ENCODE data around the gene TSC2.
"Not testable (repeated sequence)": the region's sequence is repeated elsewhere in the genome, so short reads cannot be mapped to it uniquely, and the experiment has no call there.

The TSC2 gene

DNA sequence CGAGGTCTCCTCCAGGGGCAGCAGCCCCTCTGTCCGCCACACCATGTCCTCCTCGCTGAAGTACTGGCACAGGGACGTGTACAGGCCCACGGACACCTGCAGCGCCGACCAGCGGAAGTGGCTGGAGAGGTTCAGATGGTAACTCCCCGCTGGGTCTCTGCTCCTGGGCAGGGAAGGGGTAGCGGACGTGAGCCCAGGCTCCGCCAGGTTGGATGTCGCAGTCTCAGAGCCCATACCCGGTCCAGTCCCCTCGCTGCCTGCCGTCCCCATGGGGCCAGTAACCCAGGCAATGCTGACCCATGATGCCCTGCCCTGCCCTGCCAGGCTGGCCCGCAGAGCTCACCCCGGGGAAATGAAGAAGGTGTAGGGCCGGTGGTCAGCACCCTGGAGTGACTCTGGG is 54.7 kb downstream of the TSC2 start:
- TF ChIP-seq, protein P1, sequence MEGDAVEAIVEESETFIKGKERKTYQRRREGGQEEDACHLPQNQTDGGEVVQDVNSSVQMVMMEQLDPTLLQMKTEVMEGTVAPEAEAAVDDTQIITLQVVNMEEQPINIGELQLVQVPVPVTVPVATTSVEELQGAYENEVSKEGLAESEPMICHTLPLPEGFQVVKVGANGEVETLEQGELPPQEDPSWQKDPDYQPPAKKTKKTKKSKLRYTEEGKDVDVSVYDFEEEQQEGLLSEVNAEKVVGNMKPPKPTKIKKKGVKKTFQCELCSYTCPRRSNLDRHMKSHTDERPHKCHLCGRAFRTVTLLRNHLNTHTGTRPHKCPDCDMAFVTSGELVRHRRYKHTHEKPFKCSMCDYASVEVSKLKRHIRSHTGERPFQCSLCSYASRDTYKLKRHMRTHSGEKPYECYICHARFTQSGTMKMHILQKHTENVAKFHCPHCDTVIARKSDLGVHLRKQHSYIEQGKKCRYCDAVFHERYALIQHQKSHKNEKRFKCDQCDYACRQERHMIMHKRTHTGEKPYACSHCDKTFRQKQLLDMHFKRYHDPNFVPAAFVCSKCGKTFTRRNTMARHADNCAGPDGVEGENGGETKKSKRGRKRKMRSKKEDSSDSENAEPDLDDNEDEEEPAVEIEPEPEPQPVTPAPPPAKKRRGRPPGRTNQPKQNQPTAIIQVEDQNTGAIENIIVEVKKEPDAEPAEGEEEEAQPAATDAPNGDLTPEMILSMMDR (IDR thresholded peaks at IDR 0.05; ENCODE audit: low read depth, low read length), result no peak
- DNase-seq (ENCODE audit: low read depth, low spot score), result no peak
- in situ Hi-C loops (cut with HindIII; ENCODE audit: low sequenced_read_pairs), result no loop called here
- no peak overlapping the region for H3K4me3 ChIP-seq (ENCODE audit: low read depth, low read length)

DNA sequence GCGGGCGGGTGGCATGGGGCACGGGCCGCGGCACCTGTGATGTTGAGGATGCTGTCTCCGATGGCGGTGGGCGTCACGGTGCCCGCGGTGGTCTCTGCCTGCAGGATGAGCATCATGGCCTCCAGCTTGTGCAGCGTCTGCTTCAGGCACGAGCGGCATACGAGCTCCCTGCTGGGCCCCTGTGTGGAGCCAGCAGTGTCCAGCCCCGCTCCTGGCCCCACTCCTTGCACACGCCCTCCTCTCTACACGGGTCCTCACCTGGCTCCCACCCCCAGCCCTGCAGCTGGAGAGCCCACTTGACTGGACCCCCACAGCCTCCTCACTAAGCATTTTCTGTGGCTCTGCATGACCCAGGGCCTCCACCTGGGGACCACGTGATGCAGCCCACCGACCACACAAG is 56.7 kb downstream of the TSC2 start:
- in situ Hi-C loops (cut with HindIII; ENCODE audit: low sequenced_read_pairs), result not testable (repeated sequence)

DNA sequence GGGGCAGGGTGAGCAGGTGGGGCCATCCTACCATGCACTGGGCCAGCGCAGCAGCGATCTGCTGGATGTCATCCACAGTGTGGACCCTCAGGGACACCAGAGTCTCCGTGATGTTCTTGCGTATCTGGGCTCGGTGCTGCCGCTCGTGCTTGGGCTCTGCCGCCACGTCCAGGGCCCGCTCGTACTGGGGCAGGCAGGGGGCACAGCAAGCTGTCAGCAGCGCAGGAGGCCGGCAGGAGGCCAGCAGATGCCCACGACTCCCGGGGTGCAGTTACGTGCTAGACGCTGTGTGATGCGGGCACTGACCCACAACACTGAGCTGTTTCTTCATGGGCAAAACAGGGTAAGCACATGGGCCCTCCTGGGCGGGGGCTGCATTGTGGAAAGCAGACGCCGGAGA is 57.5 kb downstream of the TSC2 start:
- DNase-seq (ENCODE audit: low read depth, low spot score); in situ Hi-C loops (cut with HindIII; ENCODE audit: low sequenced_read_pairs); H3K4me3 ChIP-seq (ENCODE audit: low read depth, low read length): not testable (repeated sequence)

More for the DNA sequence above, 56.7 kb downstream of the TSC2 start:
- not testable (repeated sequence) for DNase-seq (ENCODE audit: low read depth, low spot score); H3K4me3 ChIP-seq (ENCODE audit: low read depth, low read length)

DNA sequence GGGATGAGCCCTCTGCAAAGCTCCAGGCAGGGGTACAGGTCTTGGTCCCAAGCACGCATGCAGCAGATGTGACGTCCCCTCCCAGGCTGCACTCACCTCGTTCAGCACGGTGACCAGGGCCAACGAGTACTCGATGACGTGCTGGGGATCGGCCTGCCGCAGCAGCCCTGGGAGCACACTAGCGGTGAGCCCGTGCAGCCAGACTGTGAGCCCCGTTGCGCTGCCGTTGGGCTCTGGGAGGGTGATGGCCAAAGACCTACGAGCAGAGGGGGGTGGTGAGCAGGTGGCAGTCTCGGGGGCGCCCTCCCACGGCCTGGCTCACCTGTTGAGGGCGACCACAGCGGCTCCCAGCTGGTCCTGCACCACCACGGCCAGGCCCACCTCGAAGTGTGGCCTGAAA is 58.0 kb downstream of the TSC2 start:
- DNase-seq (ENCODE audit: low read depth, low spot score); H3K4me3 ChIP-seq (ENCODE audit: low read depth, low read length); in situ Hi-C loops (cut with HindIII; ENCODE audit: low sequenced_read_pairs): not testable (repeated sequence)

DNA sequence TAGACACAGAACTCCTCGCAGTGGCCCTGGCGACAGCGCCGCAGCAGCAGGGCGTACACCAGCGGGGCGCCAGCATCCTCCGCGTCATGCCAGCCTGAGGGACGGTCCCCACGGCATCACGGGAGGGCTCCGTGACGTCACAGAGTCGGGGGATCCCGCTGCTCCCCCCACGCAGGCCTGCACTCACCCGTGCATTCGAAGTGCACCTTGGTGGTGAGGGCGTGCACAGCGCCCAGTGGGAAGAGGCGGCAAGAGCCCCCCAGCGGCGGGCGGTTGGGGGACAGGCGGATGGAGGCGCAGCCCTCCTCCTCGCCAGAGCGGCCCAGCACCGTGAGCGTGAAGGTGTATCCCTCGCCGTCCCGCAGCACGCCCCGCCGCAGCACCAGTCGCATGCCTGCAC is 58.4 kb downstream of the TSC2 start:
- H3K4me3 ChIP-seq (ENCODE audit: low read depth, low read length); DNase-seq (ENCODE audit: low read depth, low spot score); in situ Hi-C loops (cut with HindIII; ENCODE audit: low sequenced_read_pairs): not testable (repeated sequence)

DNA sequence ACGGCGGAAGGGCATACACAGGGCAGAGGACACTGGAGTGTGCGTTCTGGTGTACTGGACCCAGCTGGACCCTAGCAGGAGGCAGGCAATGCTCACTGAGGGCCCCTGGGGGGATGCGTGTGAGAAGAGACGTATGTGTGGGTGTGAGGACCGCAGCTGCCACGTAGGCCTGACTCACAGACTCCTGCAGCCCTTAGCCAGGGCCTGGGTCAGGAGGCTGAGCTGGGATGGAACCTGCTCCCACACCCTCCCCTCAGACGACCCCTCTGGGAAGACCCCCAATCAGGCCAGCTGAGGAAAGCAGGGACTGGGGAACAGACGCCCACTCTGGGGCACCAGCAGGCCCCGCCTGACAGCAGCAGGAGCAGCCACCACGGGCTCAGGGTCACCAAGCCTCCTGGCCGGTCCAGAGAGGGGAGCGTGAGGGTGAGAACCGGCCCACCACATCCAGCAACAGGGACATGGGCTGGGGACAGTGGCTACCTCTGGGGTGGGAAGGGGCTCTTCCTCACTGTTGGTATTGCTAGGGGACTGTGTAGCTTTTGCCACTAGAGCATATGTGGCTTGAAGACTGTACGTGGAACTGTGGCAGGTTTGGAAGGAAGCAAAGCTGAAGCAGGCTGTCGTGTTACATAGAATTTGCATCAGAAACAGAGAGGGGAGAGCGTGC is 59.5 kb downstream of the TSC2 start:
- H3K4me3 ChIP-seq (ENCODE audit: low read depth, low read length); in situ Hi-C loops (cut with HindIII; ENCODE audit: low sequenced_read_pairs): not testable (repeated sequence)
- DNase-seq (ENCODE audit: low read depth, low spot score), result peak; percentile 46

DNA sequence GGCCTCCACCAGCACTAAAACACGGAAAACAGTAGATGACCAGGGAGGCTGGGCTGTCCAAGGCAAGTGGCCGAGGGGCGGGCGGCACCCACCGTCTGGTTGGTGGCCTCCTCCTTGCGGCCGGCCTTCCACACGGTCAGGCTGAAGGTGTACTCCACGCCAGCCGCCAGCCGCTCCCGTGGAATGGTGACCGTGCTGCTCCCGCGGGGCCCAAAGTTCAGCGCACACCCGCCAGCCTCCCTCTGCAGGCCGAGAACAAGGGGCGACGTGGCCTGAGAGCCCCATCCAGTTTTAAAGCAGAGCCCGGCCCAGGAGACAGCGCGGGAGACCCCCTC is 60.0 kb downstream of the TSC2 start:
- H3K4me3 ChIP-seq (ENCODE audit: low read depth, low read length); in situ Hi-C loops (cut with HindIII; ENCODE audit: low sequenced_read_pairs): not testable (repeated sequence)

DNA sequence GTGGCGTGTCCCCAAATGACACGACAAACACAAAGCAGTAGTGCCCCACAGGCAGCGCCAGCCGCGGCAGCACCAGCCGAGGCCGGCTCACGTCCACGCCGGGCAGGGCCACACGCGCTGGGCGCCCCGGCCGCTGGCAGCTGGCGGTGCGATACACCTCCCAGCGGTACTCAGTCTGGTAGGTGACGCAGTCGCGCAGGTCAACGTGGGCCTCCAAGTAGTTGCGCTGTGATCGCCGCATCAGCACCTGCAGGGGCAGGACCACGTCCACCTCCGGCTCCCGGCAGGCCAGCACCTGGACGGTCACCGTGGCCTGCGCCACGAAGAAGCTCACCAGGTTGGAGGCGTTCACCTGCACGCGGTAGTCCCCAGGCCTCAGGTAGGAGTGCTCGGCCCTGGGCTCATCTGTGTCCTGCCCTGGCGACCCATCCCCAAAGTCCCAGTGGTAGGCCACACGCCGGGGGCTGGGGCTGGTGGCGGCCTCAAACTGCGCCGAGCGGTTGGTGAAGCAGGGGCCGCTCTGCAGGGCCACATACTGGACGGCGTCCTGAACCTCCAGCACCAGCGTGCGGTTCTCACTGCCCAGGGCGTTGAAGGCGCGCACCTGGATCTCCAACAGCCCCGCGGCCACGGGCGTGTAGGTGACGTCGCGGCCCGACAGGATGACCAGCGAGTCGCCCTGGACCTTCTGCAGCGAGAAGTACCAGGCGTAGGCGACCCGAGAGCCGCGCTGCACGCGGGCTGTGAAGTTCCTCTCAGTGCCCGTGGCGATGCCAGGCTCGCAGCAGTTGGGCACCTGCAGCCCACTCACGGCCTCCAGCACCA is 60.9 kb downstream of the TSC2 start:
- DNase-seq (ENCODE audit: low read depth, low spot score); H3K4me3 ChIP-seq (ENCODE audit: low read depth, low read length); in situ Hi-C loops (cut with HindIII; ENCODE audit: low sequenced_read_pairs): not testable (repeated sequence)

More for the DNA sequence above, 60.0 kb downstream of the TSC2 start:
- not testable (repeated sequence) for DNase-seq (ENCODE audit: low read depth, low spot score)

DNA sequence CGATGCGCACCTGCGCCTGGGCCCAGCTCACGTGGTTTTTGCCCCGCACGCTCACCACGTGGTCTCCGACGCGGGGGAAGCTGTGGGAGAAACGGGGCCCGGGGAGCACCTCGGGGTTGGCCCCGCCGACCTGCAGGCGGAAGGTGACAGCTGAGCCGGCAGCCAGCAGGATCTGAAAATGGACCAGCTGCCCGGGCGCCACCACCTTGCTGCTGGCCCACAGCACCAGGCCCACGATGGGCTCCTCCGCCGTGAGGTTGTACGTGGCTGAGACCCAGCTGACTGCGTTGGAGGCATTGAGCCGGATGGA is 61.4 kb downstream of the TSC2 start:
- H3K4me3 ChIP-seq (ENCODE audit: low read depth, low read length); in situ Hi-C loops (cut with HindIII; ENCODE audit: low sequenced_read_pairs); DNase-seq (ENCODE audit: low read depth, low spot score): not testable (repeated sequence)

DNA sequence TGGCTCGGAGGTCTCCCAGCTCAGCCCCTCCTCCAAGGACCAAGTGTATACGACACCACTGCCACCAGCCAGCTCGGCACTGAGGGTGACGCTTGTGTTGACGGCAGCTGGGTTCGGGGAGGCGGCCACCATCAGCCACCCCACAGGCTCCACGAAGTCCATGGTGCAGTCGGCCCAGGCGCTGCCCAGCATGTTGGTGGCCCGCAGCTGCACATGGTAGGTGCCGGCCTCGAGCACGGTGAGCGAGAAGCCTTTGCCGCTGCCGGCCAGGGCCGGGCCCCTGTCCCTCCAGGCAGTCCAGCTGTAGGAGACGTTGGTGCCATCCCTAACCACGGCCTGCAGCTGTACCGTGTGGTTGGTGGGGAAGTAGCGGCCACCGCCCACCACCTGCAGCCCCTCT is 62.1 kb downstream of the TSC2 start:
- H3K4me3 ChIP-seq (ENCODE audit: low read depth, low read length); in situ Hi-C loops (cut with HindIII; ENCODE audit: low sequenced_read_pairs); DNase-seq (ENCODE audit: low read depth, low spot score): not testable (repeated sequence)

DNA sequence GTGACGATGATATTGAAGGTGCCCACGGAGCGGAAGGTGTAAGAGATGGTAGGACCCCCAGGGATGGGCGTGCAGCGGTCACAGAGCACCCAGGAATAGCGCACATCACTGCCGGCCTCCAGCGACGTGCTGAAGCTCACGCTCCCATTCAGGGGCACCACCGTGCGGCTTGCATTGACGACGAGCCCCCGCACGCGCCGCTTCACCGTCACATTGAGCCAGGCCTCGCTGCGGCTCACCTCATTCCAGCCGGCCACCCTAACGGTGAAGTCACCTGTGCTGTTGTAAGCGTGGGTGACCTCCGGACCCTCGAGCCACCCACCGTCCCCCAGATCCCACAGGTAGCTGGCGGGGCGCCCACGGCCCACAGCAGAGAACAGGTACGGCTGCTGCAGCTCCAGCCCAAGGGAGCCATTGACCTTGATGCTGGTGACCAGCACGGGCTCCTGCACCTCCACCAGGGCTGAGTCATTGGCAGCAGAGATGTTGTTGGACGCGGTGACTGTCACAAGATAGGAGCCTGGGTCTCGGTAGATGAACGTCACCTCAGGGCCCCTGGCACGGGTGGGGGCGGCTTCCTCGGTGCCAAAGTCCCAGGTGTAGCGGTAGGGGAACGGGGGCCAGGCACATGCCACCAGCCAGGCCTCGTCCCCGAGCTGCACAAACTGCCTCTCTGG is 62.7 kb downstream of the TSC2 start:
- DNase-seq (ENCODE audit: low read depth, low spot score); H3K4me3 ChIP-seq (ENCODE audit: low read depth, low read length); in situ Hi-C loops (cut with HindIII; ENCODE audit: low sequenced_read_pairs): not testable (repeated sequence)

DNA sequence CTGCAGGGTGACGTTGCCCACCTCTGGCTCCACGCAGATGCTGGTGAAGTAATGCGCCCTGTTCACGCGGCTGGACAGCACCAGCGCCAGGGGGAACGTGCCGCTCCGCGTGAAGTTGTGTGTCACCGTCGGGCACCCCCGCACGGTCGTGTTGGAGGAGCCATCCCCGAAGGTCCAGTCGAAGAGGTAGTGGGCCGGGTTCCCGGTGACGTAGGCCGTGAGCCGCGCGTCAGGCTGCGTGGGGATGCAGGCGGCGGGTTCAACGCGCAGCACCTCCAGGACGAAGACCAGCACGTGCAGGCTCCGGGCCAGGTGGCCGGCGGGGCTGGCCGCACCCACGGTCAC is 63.2 kb downstream of the TSC2 start:
- in situ Hi-C loops (cut with HindIII; ENCODE audit: low sequenced_read_pairs); DNase-seq (ENCODE audit: low read depth, low spot score); H3K4me3 ChIP-seq (ENCODE audit: low read depth, low read length): not testable (repeated sequence)

DNA sequence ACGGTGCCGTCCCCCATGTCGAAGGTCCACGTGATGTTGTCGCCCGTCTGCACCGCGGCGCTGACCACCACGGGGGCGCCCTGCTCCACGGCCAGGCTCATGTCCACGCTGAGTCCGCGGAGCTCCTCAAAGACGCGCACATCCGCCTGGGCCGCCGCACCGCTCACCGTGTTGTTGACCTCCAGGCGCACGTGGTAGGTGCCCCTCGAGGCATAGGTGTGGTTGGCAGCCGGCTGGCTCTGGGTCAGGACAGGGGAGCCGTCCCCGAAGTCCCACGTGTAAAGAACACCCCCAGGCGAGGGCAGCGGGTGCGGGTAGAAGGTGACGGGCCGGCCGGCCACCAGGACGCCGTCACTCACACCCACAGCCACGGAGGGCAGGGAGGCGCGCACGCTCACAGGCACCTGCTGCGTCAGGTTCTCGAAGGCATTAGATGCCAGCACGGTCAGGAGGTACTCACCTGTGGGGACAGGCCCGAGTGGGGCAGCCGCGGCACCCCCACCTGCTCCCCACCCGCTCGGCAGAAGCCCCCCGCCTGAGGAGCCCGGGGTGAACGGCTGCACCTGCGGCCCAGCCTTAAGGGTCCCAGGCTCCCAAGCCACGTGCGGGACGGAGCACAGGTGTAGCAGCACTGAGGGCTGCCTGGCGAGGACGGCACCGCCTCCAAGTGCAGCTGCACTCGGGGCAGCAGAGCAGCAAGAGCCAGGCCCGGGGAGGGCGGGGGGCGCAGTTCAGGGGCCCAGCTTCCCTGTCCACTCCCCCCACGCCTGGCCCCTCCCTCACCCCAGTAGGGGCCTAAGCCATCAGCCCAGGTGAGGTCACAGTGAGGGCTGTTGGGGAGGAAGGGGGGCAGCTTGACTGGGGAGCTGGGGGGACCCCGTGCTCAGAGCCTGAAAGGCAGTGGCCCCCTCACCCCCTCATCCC is 63.9 kb downstream of the TSC2 start:
- DNase-seq (ENCODE audit: low read depth, low spot score); H3K4me3 ChIP-seq (ENCODE audit: low read depth, low read length); in situ Hi-C loops (cut with HindIII; ENCODE audit: low sequenced_read_pairs): not testable (repeated sequence)

DNA sequence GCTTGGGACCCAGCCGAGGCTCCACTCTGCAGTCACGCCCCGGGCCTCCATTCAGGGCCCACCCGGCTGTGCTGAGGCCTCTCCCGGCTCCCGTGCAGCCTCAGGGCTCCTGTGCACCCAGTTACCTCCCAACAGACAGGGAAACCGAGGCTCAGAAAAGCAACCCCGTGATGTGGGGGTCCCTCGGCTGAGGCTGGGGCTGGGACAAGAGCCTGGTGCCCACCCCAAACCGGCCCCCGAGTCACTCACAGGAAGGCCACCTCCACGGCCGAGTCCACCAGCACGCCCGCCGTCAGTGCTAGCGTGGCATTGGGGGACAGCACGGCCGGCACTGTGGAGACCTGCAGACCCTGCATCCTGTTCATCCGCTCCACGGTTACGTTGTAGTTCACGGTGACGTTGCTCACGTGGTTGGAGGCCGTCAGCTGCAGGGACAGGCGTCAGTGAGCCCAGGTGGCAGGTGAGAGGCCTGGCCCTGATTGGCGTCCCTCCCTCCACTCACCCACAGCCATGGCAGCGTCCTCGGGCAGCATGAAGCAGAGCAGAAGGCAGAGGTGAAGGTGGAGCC is 64.8 kb downstream of the TSC2 start:
- in situ Hi-C loops (cut with HindIII; ENCODE audit: low sequenced_read_pairs); DNase-seq (ENCODE audit: low read depth, low spot score): not testable (repeated sequence)

DNA sequence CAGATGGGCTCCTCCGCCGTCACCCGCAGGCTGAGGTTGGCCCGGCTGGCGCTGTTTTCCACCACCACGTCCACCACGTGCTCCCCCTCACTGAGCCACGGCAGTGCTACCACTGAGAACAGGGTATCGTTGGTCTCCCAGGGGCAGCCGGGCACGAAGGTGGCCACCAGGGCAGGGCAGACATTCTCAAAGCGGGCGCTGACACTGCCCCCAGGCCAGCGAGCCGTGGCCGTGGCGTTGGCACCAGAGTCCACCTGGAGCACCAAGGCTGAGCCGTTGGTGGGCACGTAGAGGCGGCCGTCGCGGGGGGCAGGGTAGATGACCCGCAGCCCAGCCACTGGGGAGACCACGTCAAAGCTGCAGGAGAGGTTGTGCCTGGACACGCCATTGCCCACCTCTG is 66.4 kb downstream of the TSC2 start:
- H3K4me3 ChIP-seq (ENCODE audit: low read depth, low read length); DNase-seq (ENCODE audit: low read depth, low spot score); in situ Hi-C loops (cut with HindIII; ENCODE audit: low sequenced_read_pairs): not testable (repeated sequence)

More for the DNA sequence above, 64.8 kb downstream of the TSC2 start:
- not testable (repeated sequence) for H3K4me3 ChIP-seq (ENCODE audit: low read depth, low read length)

All from astrocyte of the spinal cord (primary cell).